ENCODE measurements around the gene DPP10. TPM values are rescaled to one million over a fixed set of nuclear protein-coding genes. Genes with fewer than 3 reads are reported as not detected.

The DPP10 gene
- total RNA-seq, 1 donor from 2014 or later: not detected

DNA sequence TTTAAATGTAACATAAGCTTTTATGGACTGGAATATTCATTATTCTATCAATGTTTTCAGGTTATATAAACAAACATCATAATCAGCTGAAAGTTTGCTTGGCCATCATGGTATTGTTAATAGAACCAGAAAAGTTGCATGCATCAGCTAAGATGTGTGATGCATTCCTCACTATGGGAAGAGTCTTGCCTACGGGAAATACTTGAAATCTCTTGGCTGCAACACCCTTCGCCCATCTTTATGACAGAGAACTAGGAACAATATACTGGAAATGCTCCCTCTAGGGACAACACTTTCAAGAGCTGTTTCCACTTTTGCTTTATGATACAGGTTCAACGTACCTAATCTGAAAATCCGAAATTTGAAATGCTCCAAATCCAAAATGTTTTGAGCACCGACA, 1390.8 kb downstream of the DPP10 start:
- Mint-ChIP-seq H3K36me3 (ENCODE audit: low read depth) (no peaks in the 10 kb centered on the region), H3K27ac (no peak overlapping the region), H3K4me3 (ENCODE audit: low read depth) (no peak overlapping the region), H3K9me3 (peaks cover 31% of the 10 kb centered on the region), H3K27me3 (ENCODE audit: low read depth) (no peaks in the 10 kb centered on the region), H3K4me1 (ENCODE audit: low read depth) (no peaks in the 10 kb centered on the region)
- intact Hi-C loops (cut with micrococcal nuclease): no loop called here
- no peak for DNase-seq (ENCODE audit: low spot score)

DNA sequence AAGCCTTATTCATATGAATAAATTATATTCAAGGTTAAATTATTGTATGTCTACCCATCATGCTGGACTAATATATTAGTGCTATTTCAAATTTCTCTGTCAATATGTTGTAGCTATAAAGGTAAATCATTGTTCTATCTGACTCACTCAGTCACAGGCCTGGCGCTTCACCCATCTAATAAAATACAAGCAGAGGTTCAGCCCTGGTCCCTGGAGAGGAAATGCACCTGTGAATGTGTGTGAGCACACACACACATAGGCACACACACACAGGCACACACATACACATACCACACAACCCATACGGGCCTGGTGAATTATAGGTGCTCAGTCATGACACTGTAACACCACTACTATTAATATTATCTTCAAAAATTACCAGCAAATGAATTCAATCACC, 1396.1 kb downstream of the DPP10 start:
- peaks cover 31% of the 10 kb centered on the region for H3K9me3 Mint-ChIP-seq
- no peak for DNase-seq (ENCODE audit: low spot score)
- intact Hi-C loops (cut with micrococcal nuclease): no loop called here
- no peak overlapping the region for H3K27ac Mint-ChIP-seq
- H3K4me3 Mint-ChIP-seq (ENCODE audit: low read depth): no peak overlapping the region
- H3K4me1 Mint-ChIP-seq (ENCODE audit: low read depth): no peaks in the 10 kb centered on the region
- no peaks in the 10 kb centered on the region for H3K36me3 Mint-ChIP-seq (ENCODE audit: low read depth)
- no peaks in the 10 kb centered on the region for H3K27me3 Mint-ChIP-seq (ENCODE audit: low read depth)

DNA sequence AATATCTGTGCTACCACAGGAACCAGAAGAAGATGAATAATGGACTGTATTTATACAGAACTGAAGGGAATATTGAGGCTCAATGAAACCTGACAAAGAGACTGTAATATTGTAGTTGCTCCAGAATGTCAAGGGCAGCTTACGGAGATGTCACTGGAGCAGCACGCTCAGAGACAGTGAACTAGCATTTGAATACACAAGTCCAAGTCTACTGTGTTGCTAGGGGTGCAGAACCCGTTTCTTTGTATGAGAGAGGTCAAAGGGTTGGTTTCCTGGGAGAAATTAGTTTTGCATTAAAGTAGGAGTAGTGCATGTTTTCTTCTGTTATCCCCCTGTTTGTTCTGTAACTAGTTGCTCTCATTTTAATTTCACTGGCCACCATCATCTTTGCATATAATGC, 1399.9 kb downstream of the DPP10 start:
- DNase-seq (ENCODE audit: low spot score): no peak
- no peak overlapping the region for H3K4me3 Mint-ChIP-seq (ENCODE audit: low read depth)
- no peaks in the 10 kb centered on the region for H3K36me3 Mint-ChIP-seq (ENCODE audit: low read depth)
- intact Hi-C loops (cut with micrococcal nuclease): no loop called here
- peaks cover 35% of the 10 kb centered on the region for H3K9me3 Mint-ChIP-seq
- H3K27me3 Mint-ChIP-seq (ENCODE audit: low read depth): no peaks in the 10 kb centered on the region
- no peaks in the 10 kb centered on the region for H3K4me1 Mint-ChIP-seq (ENCODE audit: low read depth)
- no peak overlapping the region for H3K27ac Mint-ChIP-seq

DNA sequence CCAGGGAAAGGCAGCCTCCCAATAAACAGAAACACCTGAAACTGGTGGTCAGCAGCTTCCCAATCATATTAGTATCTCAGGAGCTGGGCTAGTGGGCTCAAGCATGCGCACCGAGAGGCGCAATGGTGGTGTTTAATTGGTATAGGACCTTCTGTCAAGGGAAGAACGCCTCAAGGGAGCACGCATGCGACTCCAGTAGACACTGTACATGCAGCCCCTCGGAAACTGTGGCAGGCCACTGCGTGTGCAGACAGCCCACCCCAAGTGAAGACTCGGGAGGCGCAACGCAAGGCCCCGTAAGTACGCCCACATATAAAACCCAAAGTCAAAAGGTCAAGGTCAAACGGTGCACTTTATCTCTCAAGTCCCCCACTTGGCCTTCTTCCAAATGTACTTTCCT, 1405.8 kb downstream of the DPP10 start:
- intact Hi-C loops (cut with micrococcal nuclease): no loop called here
- no peak for DNase-seq (ENCODE audit: low spot score)
- Mint-ChIP-seq H3K27ac (no peak overlapping the region), H3K36me3 (ENCODE audit: low read depth) (no peaks in the 10 kb centered on the region), H3K9me3 (peaks cover 36% of the 10 kb centered on the region), H3K4me3 (ENCODE audit: low read depth) (no peak overlapping the region), H3K27me3 (ENCODE audit: low read depth) (no peaks in the 10 kb centered on the region), H3K4me1 (ENCODE audit: low read depth) (no peaks in the 10 kb centered on the region)

DNA sequence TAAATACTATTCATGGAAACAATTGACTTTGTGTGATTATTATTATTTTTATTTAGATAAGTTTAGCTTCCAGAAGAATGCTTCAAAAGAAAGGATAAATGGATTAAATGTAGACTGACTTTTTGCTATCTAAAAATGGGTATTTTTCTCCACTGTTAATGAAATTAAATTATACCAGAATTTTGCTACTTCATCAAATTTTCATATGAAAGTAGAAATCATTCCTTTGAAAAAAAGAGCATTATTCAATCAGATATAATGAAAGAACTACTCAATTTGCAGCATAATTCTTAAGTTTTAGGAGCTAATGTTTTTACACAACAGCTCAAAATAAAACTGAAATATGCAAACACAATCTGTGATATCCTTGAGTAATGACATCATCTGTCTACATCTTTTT, 1424.6 kb downstream of the DPP10 start:
- Mint-ChIP-seq H3K27me3 (ENCODE audit: low read depth) (no peaks in the 10 kb centered on the region), H3K4me1 (ENCODE audit: low read depth) (no peaks in the 10 kb centered on the region), H3K9me3 (peaks cover 27% of the 10 kb centered on the region), H3K4me3 (ENCODE audit: low read depth) (no peak overlapping the region), H3K27ac (no peak overlapping the region), H3K36me3 (ENCODE audit: low read depth) (no peaks in the 10 kb centered on the region)
- intact Hi-C loops (cut with micrococcal nuclease): no loop called here
- DNase-seq (ENCODE audit: low spot score): no peak

DNA sequence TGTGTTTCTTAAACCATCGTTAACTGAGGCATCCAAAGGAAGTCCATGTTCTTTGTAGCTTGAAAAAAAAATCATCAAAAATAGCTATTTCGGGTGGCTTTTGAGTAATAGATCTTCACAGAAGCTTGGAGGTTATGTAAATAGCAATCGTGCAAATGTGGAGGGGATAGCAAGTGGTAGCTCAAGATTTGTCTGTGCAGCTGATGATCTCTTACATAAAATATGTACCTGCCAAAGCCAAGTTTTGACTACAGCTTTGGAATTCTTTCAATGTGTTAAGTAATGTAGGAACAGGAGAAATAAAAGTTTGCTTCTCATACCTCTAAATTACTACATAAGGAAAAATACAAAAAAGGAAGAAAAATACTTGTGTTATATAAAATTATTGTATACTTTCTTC, 1432.0 kb downstream of the DPP10 start:
- DNase-seq (ENCODE audit: low spot score): no peak
- no peaks in the 10 kb centered on the region for H3K4me1 Mint-ChIP-seq (ENCODE audit: low read depth)
- no peak overlapping the region for H3K27ac Mint-ChIP-seq
- no peaks in the 10 kb centered on the region for H3K36me3 Mint-ChIP-seq (ENCODE audit: low read depth)
- H3K27me3 Mint-ChIP-seq (ENCODE audit: low read depth): no peaks in the 10 kb centered on the region
- no peak overlapping the region for H3K4me3 Mint-ChIP-seq (ENCODE audit: low read depth)
- intact Hi-C loops (cut with micrococcal nuclease): no loop called here
- peaks cover 32% of the 10 kb centered on the region for H3K9me3 Mint-ChIP-seq

DNA sequence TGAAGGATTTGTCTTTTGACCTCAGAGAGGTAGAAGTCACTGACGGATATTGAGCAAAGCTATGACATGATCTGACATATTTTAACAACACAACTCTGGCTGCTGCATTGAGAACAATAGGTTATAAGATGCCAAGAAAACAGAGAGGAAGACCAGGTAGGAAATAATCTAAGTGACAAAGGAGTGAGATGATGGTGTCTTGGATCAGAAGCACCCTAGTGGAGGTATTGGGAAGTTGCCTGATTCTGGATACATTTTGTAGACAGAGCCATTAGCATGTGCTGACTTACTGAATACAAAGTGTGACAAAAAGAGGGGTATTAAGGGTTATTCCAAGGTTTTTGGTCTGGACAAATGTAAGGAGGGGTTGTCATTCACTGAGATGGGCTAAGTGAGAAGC, 1438.1 kb downstream of the DPP10 start:
- no peak overlapping the region for H3K4me3 Mint-ChIP-seq (ENCODE audit: low read depth)
- H3K4me1 Mint-ChIP-seq (ENCODE audit: low read depth): no peaks in the 10 kb centered on the region
- intact Hi-C loops (cut with micrococcal nuclease): no loop called here
- H3K27ac Mint-ChIP-seq: no peak overlapping the region
- no peaks in the 10 kb centered on the region for H3K27me3 Mint-ChIP-seq (ENCODE audit: low read depth)
- H3K9me3 Mint-ChIP-seq: peaks cover 34% of the 10 kb centered on the region
- no peak for DNase-seq (ENCODE audit: low spot score)
- no peaks in the 10 kb centered on the region for H3K36me3 Mint-ChIP-seq (ENCODE audit: low read depth)

DNA sequence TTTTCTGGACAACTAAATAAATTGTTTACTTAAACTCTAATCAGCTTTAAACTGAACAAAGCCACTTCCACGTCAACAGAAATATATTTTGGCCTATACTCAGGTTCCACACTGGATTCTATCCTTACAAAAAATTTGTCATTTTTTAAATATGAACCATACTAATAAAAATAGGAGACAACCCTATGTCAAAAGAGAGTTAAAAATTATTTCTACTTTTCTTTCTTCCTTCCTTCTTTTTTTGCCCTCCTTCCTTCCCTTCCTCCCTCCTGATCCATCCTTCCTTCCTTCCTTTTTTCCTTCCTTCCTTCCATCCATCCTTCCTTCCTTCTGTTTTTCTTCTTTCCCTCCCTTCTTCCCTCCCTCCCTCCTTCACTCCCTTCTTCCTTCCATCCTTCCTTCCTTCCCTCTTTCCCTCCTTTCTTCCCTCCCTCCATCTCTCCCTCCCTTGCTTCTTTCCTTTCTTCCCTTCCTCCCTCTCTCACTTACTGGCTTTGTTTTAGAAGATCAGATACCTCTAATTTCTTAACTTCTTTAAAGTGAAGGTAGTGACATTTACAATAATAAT, 1444.9 kb downstream of the DPP10 start:
- intact Hi-C loops (cut with micrococcal nuclease): no loop called here
- Mint-ChIP-seq H3K4me3 (ENCODE audit: low read depth) (no peak overlapping the region), H3K27ac (no peak overlapping the region), H3K9me3 (peaks cover 47% of the 10 kb centered on the region), H3K36me3 (ENCODE audit: low read depth) (no peaks in the 10 kb centered on the region), H3K27me3 (ENCODE audit: low read depth) (no peaks in the 10 kb centered on the region), H3K4me1 (ENCODE audit: low read depth) (no peaks in the 10 kb centered on the region)
- DNase-seq (ENCODE audit: low spot score): no peak

Data from activated T-helper 2 cell treated with anti-CD3 and anti-CD28 coated beads, Interferon-gamma antibody, Interleukin-2, Interleukin-4, amounts not matched to agents 10 μg/mL and 5 μg/mL and 100 μg/mL, durations not matched to agents 14 hours and 24 hours and 36 hours (primary cell).